ENCODE results near the gene FILIP1L. TPM values are rescaled to one million over a fixed set of nuclear protein-coding genes. Genes with fewer than 3 reads are reported as not detected.

Gene FILIP1L
- total RNA-seq, 1 experiment from 2014 or later, result 0.07 TPM

- Histone ChIP-seq H3K23me2 (ENCODE audit: insufficient read length, low read depth, low read length, poor library complexity, severe bottlenecking) (peaks cover 4% of the 10 kb centered on the region), H4K20me1 (ENCODE audit: control insufficient read depth, insufficient read depth, insufficient read length) (no peaks in the 10 kb centered on the region), H3K4me2 (ENCODE audit: insufficient read depth, insufficient read length, low read length) (peak overlapping the region; percentile 65), H3K4ac (ENCODE audit: low read depth, low read length) (no peak overlapping the region), H3T11ph (ENCODE audit: low read length) (no peak overlapping the region), H3K9me3 (ENCODE audit: control insufficient read depth, low read depth, low read length) (no peaks in the 10 kb centered on the region), H2AK5ac (ENCODE audit: insufficient read length, low read length) (no peak overlapping the region), H3K79me1 (ENCODE audit: insufficient read depth, low read depth, low read length, poor library complexity, severe bottlenecking) (no peaks in the 10 kb centered on the region), H4K91ac (ENCODE audit: insufficient read length, low read depth, low read length) (no peak overlapping the region), H2BK20ac (ENCODE audit: low read depth, low read length, poor library complexity, severe bottlenecking) (no peak overlapping the region), H4K5ac (ENCODE audit: insufficient read length, low read depth, low read length) (no peak overlapping the region), H2BK120ac (ENCODE audit: low read depth, low read length, poor library complexity, severe bottlenecking) (no peak overlapping the region), H3K23ac (ENCODE audit: insufficient read length, low read depth, low read length) (no peak overlapping the region), H3K56ac (ENCODE audit: insufficient read length, low read depth, low read length) (no peak overlapping the region), H3K27me3 (ENCODE audit: insufficient read depth, low read length) (peaks cover 21% of the 10 kb centered on the region), H2AFZ (ENCODE audit: low read length) (no peak overlapping the region), H3K4me1 (ENCODE audit: insufficient read depth, low read length) (no peaks in the 10 kb centered on the region), H2BK5ac (ENCODE audit: insufficient read length, low read length) (no peak overlapping the region), H3K27ac (ENCODE audit: insufficient read length, low read depth, low read length) (no peak overlapping the region), H2BK15ac (ENCODE audit: low read depth, low read length) (no peak overlapping the region), H3K79me2 (ENCODE audit: insufficient read depth, low read length) (no peaks in the 10 kb centered on the region), H3K9ac (ENCODE audit: extremely low read depth, insufficient read length, low read length) (peak overlapping the region; percentile 41), H3K14ac (ENCODE audit: insufficient read depth, low read length) (peak overlapping the region; percentile 79; the same call in 1 of the 2 replicates), H4K8ac (replicated peaks; ENCODE audit: insufficient read length, low read depth, low read length) (no peak overlapping the region), H2BK12ac (ENCODE audit: insufficient read length, low read depth, low read length) (no peak overlapping the region), H3K18ac (ENCODE audit: insufficient read length, low read depth, low read length) (peak overlapping the region; percentile 52)
- no CpG with 5 or more reads among the region's 63 CpGs for WGBS (ENCODE audit: extremely low coverage, insufficient read length, low lambda C conversion rate)
- Mint-ChIP-seq H3K4me3 (peak overlapping the region; percentile 58 to 82), H3K4me1 (peaks cover 15 to 16% of the 10 kb centered on the region in 2 experiments), H3K27ac (peak overlapping the region in 2 of 3 experiments; percentile 62 to 93; a peak in 4 of 7 replicates), H3K36me3 (ENCODE audit: insufficient read depth in 1 of 3, low read depth in 3 of 3) (no peaks in the 10 kb centered on the region), H3K9me3 (no peaks in the 10 kb centered on the region), H3K27me3 (ENCODE audit: low read depth) (peaks cover 88% of the 10 kb centered on the region)
- peak; percentile 92 for DNase-seq
- TF ChIP-seq CTCF (conservative IDR thresholded peaks at IDR 0.05), result peak; percentile 44; the same call in 2 of the 3 replicates
Observed at GRCh38 chr3:99875929-99876841, 238.1 kb downstream of the FILIP1L start.
